ENCODE results near the gene GPR149.

GPR149 gene

GRCh38 chr3:154338008-154338407 is 92.0 kb downstream of the GPR149 start:
- no peak for DNase-seq

GRCh38 chr3:154334973-154335420 is 95.0 kb downstream of the GPR149 start:
- DNase-seq = peak; percentile 22

- DNase-seq = no peak
These were observed 102.1 kb downstream of the GPR149 start for GRCh38 chr3:154327871-154328270.

- DNase-seq = no peak
These were observed 105.1 kb downstream of the GPR149 start for GRCh38 chr3:154324919-154325318.

- DNase-seq = peak; percentile 58
These were observed 105.9 kb downstream of the GPR149 start, which contains the start of gene DHX36 for GRCh38 chr3:154323891-154324738. Gene DHX36 (minus strand): TSS chr3:154324487. CDS start chr3:154324416, 71 bp downstream.

GRCh38 chr3:154316974-154317767 is 112.8 kb downstream of the GPR149 start:
- no peak for DNase-seq

- DNase-seq = no peak
These were observed 115.8 kb downstream of the GPR149 start for GRCh38 chr3:154314152-154314551.

GRCh38 chr3:154310840-154311239 is 119.2 kb downstream of the GPR149 start:
- DNase-seq = no peak

- DNase-seq = no peak
These were observed 122.6 kb downstream of the GPR149 start for GRCh38 chr3:154307363-154307762.

GRCh38 chr3:154304936-154305335 is 125.1 kb downstream of the GPR149 start:
- no peak for DNase-seq

- no peak for DNase-seq
These were observed 125.7 kb downstream of the GPR149 start for GRCh38 chr3:154304116-154304786.

- no peak for DNase-seq
These were observed 128.4 kb downstream of the GPR149 start for GRCh38 chr3:154301561-154301960.

GRCh38 chr3:154294016-154294415 is 136.0 kb downstream of the GPR149 start:
- DNase-seq = no peak

GRCh38 chr3:154290187-154290586 is 139.8 kb downstream of the GPR149 start:
- no peak for DNase-seq

Data from NCI-H1417 treated with DMSO at 0.1 percent for 48 hours (cell line).